Testis (tissue), 2 donors: ENCODE measurements around the gene SLC24A3.

Experiments used
- CTCF ChIP-seq, 3 experiments: fragments of 450-650 bp in 2 of 3; fragments of 200-600 bp in 1 of 3; sonication (generic) in 1 of 3; IDR thresholded peaks; one replicate each; pipeline ENCODE4 v1.5.1; 2016 to 2019; ENCODE audit warnings: antibody characterized with exemption in 3 of 3, mild to moderate bottlenecking in 2 of 3, moderate library complexity in 1 of 3
- POLR2A ChIP-seq: fragments of 450-650 bp; IDR thresholded peaks from one replicate; pipeline ENCODE4 v1.6.1; 2017; ENCODE audit warnings: antibody characterized with exemption, mild to moderate bottlenecking, moderate library complexity

- TF ChIP-seq CTCF (IDR thresholded peaks at IDR 0.05) (no peak), POLR2A (no peak)
Observed at GRCh38 chr20:19211661-19212468, 577 bp upstream of the SLC24A3 start.
